Stimulated activated CD8-positive, alpha-beta memory T cell treated with anti-CD3 and anti-CD28 coated beads, Interleukin-7, amount 100 ng/mL, for 48 hours (primary cell): ENCODE measurements around the gene VENTX.

Experiments
- DNase-seq, 2 donors: peaks; one replicate each; pipeline ENCODE4 v3.0.0-alpha.2; 2020; ENCODE audit warnings: low read depth in 1 of 2; ENCODE audit errors: extremely low read depth in 1 of 2

Gene VENTX

GRCh38 chr10:133237588-133238465, at the start of gene VENTX:
VENTX (plus strand) TSS chr10:133237855; CDS start chr10:133237915, 60 bp downstream.
- DNase-seq = no peak

- no peak for DNase-seq
Observed at GRCh38 chr10:133187906-133188681, 49.6 kb upstream of the VENTX start.

- no peak for DNase-seq
Observed at GRCh38 chr10:133189256-133189655, 48.4 kb upstream of the VENTX start.

- no peak for DNase-seq
Observed at GRCh38 chr10:133189726-133190125, 47.9 kb upstream of the VENTX start.

GRCh38 chr10:133190225-133190624, 47.4 kb upstream of the VENTX start:
- no peak for DNase-seq

GRCh38 chr10:133191651-133192050, 46.0 kb upstream of the VENTX start:
- DNase-seq = no peak

- no peak for DNase-seq
Observed at GRCh38 chr10:133194151-133194550, 43.5 kb upstream of the VENTX start.

- DNase-seq = no peak
Observed at GRCh38 chr10:133195096-133195495, 42.6 kb upstream of the VENTX start.

- no peak for DNase-seq
Observed at GRCh38 chr10:133195611-133196010, 42.0 kb upstream of the VENTX start.

GRCh38 chr10:133196221-133196915, 41.3 kb upstream of the VENTX start:
- DNase-seq = no peak

GRCh38 chr10:133196936-133197758, 40.5 kb upstream of the VENTX start:
- no peak for DNase-seq

- no peak for DNase-seq
Observed at GRCh38 chr10:133197786-133198185, 39.9 kb upstream of the VENTX start.

- DNase-seq = no peak
Observed at GRCh38 chr10:133198206-133198605, 39.4 kb upstream of the VENTX start.

GRCh38 chr10:133198621-133199487, 38.8 kb upstream of the VENTX start:
- DNase-seq = no peak

- no peak for DNase-seq
Observed at GRCh38 chr10:133199488-133199885, 38.2 kb upstream of the VENTX start.

- DNase-seq = no peak
Observed at GRCh38 chr10:133199992-133200611, 37.6 kb upstream of the VENTX start.

GRCh38 chr10:133200621-133201031, 37.0 kb upstream of the VENTX start:
- no peak for DNase-seq

- no peak for DNase-seq
Observed at GRCh38 chr10:133201151-133201947, 36.3 kb upstream of the VENTX start.
